MCF 10A (cell line): Measurements from ENCODE around the gene SAMD10. TPM values are rescaled to one million over a fixed set of nuclear protein-coding genes. Genes with fewer than 3 reads are reported as not detected.

ENCODE experiments used
- BruUV-seq: library from RNA; stranded (reverse); fragments of 400-500 nt; replicated peaks from 2 replicates; lab custom pipeline; 2021; lab: Mats Ljungman, UMichigan
- CTCF ChIA-PET: fragments of 300-600 bp; sonication (Branson Sonifier 250); formaldehyde crosslinking; extraction: SDS; loops from one replicate; lab custom pipeline; 2021; ENCODE audit warnings: antibody characterized with exemption, inconsistent platforms; lab: Yijun Ruan, JAX
- POLR2A ChIA-PET: fragments of 300-600, 350-650 bp; sonication (Branson Sonifier 250); formaldehyde crosslinking; extraction: SDS; loops from one replicate; lab custom pipeline; 2020; ENCODE audit warnings: antibody characterized with exemption, inconsistent platforms; lab: Yijun Ruan, JAX
- DNase-seq: peaks from one replicate; pipeline ENCODE4 v3.0.0-alpha.2; 2018; ENCODE audit not compliant: unreplicated experiment
- H3K27ac Mint-ChIP-seq: one replicate; pipeline ENCODE4 v1.8.0; 2022; ENCODE audit warnings: mild to moderate bottlenecking, low read depth, mixed read lengths; ENCODE audit not compliant: unreplicated experiment
- H3K27me3 Mint-ChIP-seq: one replicate; pipeline ENCODE4 v1.8.0; 2022; ENCODE audit warnings: mixed read lengths; ENCODE audit not compliant: insufficient read depth, unreplicated experiment
- H3K36me3 Mint-ChIP-seq: one replicate; pipeline ENCODE4 v1.8.0; 2022; ENCODE audit warnings: mild to moderate bottlenecking, moderate library complexity, mixed read lengths; ENCODE audit not compliant: insufficient read depth, unreplicated experiment
- H3K4me1 Mint-ChIP-seq: one replicate; pipeline ENCODE4 v1.8.0; 2022; ENCODE audit warnings: mixed read lengths; ENCODE audit not compliant: insufficient read depth, unreplicated experiment
- H3K4me3 Mint-ChIP-seq: one replicate; pipeline ENCODE4 v1.8.0; 2022; ENCODE audit warnings: mild to moderate bottlenecking, moderate library complexity, mixed read lengths; ENCODE audit not compliant: unreplicated experiment
- H3K9me3 Mint-ChIP-seq: one replicate; pipeline ENCODE4 v1.8.0; 2022; ENCODE audit warnings: mixed read lengths; ENCODE audit not compliant: unreplicated experiment
- intact Hi-C: fragments of 100-400 bp; cut with micrococcal nuclease; formaldehyde crosslinking; loops from 2 replicates; pipeline ENCODE4 v1.14.1; 2022
- total RNA-seq: library from RNA; stranded (reverse); gene quantifications from 2 replicates; pipeline ENCODE4 v1.2.3, GENCODE V29; 2022
- TF ChIP-seq, protein P1 (sequence below): fragments of 200-600 bp; IDR thresholded peaks from one replicate; pipeline ENCODE4 v1.8.0; 2022; ENCODE audit warnings: antibody characterized with exemption, mild to moderate bottlenecking; ENCODE audit not compliant: unreplicated experiment

SAMD10 gene
- total RNA-seq, 1 experiment from 2014 or later, result 4.4 TPM

DNA sequence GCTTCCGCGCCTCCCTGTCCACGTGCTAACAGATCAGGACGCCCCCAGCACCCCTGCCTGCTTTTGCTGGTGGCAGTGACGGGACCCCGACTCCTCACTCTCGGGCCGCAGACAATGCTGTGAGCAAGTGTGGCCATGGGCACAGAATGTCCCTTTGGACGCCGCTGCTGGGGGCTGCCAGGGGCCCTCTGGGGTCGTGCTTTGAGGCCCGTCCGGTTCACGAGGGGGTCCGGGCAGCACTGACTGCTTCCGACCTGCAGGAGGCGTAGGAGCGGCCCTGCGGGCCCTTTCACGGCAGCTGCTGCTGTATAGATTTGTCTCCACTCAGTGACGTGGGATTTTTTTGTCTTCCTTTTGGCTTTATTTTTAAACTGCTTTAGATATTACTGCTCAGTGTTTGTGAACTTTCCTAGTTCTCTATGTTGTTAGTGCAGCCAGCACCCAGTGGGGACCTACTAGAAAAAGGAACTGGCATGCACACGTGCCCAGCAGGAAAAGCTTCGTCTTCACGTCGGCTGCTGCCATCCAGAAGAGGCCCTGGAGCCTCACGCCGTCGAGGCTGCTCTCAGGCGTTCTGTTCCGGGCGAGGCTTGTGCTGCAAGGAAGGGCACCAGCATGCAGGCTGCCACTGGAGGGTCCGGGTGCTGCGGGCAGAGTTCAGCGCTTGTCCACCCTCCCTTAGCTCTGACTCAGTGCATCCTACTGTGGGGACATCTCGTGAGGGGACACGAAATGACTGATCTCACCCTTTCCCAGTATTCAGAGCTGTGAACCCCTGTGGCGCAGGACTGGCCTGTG is 45.0 kb downstream of the SAMD10 start:
- CTCF ChIA-PET, result interaction anchor here (0.6 to 0.7 kb wide), 2 partner anchors 40 to 149 kb away, joined by 3 read pairs; no protein-coding TSS in a partner anchor
- Mint-ChIP-seq H3K27ac (no peak overlapping the region), H3K4me1 (no peaks in the 10 kb centered on the region), H3K4me3 (no peak overlapping the region), H3K27me3 (no peaks in the 10 kb centered on the region), H3K36me3 (peaks cover 70% of the 10 kb centered on the region), H3K9me3 (no peaks in the 10 kb centered on the region)
- no peak for DNase-seq
- no TSS peak for BruUV-seq
- POLR2A ChIA-PET, result interaction anchor here (0.6 to 1.0 kb wide), 4 partner anchors 9 to 403 kb away, joined by 3 to 4 read pairs (median 4); no protein-coding TSS in a partner anchor
- TF ChIP-seq, protein P1, sequence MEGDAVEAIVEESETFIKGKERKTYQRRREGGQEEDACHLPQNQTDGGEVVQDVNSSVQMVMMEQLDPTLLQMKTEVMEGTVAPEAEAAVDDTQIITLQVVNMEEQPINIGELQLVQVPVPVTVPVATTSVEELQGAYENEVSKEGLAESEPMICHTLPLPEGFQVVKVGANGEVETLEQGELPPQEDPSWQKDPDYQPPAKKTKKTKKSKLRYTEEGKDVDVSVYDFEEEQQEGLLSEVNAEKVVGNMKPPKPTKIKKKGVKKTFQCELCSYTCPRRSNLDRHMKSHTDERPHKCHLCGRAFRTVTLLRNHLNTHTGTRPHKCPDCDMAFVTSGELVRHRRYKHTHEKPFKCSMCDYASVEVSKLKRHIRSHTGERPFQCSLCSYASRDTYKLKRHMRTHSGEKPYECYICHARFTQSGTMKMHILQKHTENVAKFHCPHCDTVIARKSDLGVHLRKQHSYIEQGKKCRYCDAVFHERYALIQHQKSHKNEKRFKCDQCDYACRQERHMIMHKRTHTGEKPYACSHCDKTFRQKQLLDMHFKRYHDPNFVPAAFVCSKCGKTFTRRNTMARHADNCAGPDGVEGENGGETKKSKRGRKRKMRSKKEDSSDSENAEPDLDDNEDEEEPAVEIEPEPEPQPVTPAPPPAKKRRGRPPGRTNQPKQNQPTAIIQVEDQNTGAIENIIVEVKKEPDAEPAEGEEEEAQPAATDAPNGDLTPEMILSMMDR, result no peak
- intact Hi-C loops, result no loop called here

DNA sequence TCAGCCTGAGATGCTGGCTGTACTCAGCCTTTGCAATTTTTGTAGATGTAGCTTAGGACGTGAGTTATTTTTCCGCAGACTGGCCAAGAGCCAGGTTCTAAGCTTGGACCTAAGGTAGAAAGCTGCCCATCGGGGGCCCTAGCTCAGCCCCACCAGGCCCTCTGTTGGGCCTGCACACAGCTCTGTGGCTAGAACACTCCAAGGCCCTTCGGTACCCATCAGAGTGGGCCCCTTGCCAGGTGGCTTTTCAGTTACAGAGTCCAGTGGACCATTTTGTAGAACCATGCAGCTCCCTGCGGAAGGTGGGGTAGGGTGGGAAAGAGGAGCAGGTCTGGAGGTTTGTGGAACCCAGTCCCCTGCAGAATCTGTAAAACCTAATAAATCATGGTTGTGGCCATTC is 45.8 kb downstream of the SAMD10 start:
- DNase-seq, result no peak
- TF ChIP-seq, protein P1, result no peak
- no peak overlapping the region for H3K27ac Mint-ChIP-seq
- no peaks in the 10 kb centered on the region for H3K4me1 Mint-ChIP-seq
- BruUV-seq, result TSS peak; percentile 15
- CTCF ChIA-PET, result interaction anchor here (0.8 kb wide), 1 partner anchor 21 kb away, joined by 3 read pairs; no protein-coding TSS in a partner anchor
- intact Hi-C loops, result no loop called here
- H3K36me3 Mint-ChIP-seq, result peaks cover 79% of the 10 kb centered on the region
- no peaks in the 10 kb centered on the region for H3K9me3 Mint-ChIP-seq
- POLR2A ChIA-PET, result interaction anchor here (0.7 kb wide), 1 partner anchor 10 kb away, joined by 3 read pairs; no protein-coding TSS in a partner anchor
- no peaks in the 10 kb centered on the region for H3K27me3 Mint-ChIP-seq
- no peak overlapping the region for H3K4me3 Mint-ChIP-seq

DNA sequence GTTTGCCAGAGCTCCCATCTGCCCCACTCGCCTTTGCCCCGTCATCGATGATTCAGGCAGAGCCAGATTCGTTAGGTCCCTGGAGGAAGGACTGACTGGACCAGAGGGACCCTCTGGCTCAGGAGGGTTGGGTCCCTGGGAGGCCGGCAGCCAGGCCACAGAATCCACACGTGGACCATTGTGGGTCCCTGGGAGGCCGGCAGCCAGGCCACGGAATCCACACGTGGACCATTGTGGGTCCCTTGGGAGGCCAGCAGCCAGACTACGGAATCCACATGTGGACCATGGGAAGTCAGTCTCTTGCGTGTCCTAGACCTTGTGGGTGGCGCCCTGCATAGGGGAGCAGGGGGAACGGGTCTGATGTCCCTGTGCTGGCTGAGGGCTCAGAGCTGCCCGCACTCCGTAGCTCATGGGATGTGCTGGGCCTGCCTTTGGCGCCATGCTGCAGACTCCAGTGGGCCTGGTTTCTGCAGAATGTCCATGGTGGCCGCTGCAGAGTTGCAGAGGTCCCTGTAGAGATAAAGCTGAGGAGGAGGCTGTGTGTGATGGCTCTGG is 46.8 kb downstream of the SAMD10 start:
- DNase-seq, result no peak
- Mint-ChIP-seq H3K36me3 (peaks cover 81% of the 10 kb centered on the region), H3K4me3 (no peak overlapping the region), H3K27me3 (no peaks in the 10 kb centered on the region), H3K9me3 (no peaks in the 10 kb centered on the region), H3K27ac (no peak overlapping the region), H3K4me1 (no peaks in the 10 kb centered on the region)
- BruUV-seq, result no TSS peak
- ChIA-PET CTCF (interaction anchor here (0.6 to 0.8 kb wide), 2 partner anchors 22 kb away, joined by 3 to 6 read pairs; no protein-coding TSS in a partner anchor), POLR2A (no interaction called here)
- TF ChIP-seq, protein P1, result no peak
- intact Hi-C loops, result no loop called here

GRCh38 chr20:63931735-63932134 is 47.7 kb downstream of the SAMD10 start:
- no peak for DNase-seq
- Mint-ChIP-seq H3K9me3 (no peaks in the 10 kb centered on the region), H3K27me3 (no peaks in the 10 kb centered on the region), H3K27ac (no peak overlapping the region), H3K36me3 (peaks cover 81% of the 10 kb centered on the region), H3K4me1 (no peaks in the 10 kb centered on the region), H3K4me3 (no peak overlapping the region)
- ChIA-PET POLR2A (interaction anchor here (1.0 to 1.2 kb wide), 2 partner anchors 20 to 36 kb away, joined by 3 read pairs; no protein-coding TSS in a partner anchor), CTCF (interaction anchor here (0.7 kb wide), 1 partner anchor 19 kb away, joined by 3 read pairs; no protein-coding TSS in a partner anchor)
- intact Hi-C loops, result no loop called here
- BruUV-seq, result no TSS peak
- TF ChIP-seq, protein P1, result no peak
